Measurements from ENCODE around the gene RNF208.

- TF ChIP-seq CTCF (IDR thresholded peaks at IDR 0.05) = no peak
- no peak for TF ChIP-seq ZFX (IDR thresholded peaks at IDR 0.05; ENCODE audit: borderline replicate concordance)
Measured at GRCh38 chr9:137216188-137216965, 5.7 kb downstream of the RNF208 start.

Measured in 22Rv1 (cell line).